Heart left ventricle (tissue), 13 donors: ENCODE measurements around the gene ZNF726.

Source experiments
- POLR2A ChIP-seq, 2 donors: fragments of 450-650 bp; IDR thresholded peaks; one replicate each; pipeline ENCODE4 v1.6.1; 2017; ENCODE audit warnings: antibody characterized with exemption in 2 of 2, mild to moderate bottlenecking in 2 of 2, moderate library complexity in 2 of 2
- TF ChIP-seq, protein P1 (sequence below), 12 donors: fragments of 200-600 bp; sonication (generic) in 4 of 12; IDR thresholded peaks; one replicate each; pipeline versions ENCODE4 v1.5.0 to v1.8.0; 2018 to 2022; ENCODE audit warnings: antibody characterized with exemption in 12 of 12, mild to moderate bottlenecking in 5 of 12
- donor health status: ischemic (EF 13 %, LVEDD 7.1; RV severe dilation, severe dysfunction).
- donor health status: DM: no; HTN: yes; CAD: no.
- donor health status: DM: no; HTN: no; CAD: no.
- donor health status: ischemic (EF 25% LVEDD 6.9; RV normal size, moderate dysfunction).
- donor health status: ischemic (EF 25% LVEDD 5.7; RV mildly dilated, moderate dysfunction).
- donor health status: ischemic (EF 35%, LVEDD 5.7; RV mildly dilated, moderate dysfunction).
- donor health status: nonischemic (EF 11% LVEDD 7.7; RV severe dilation, severe dysfunction).
- donor health status: DM: yes; HTN: yes; CAD: no.
- donor health status: PGD.
- donor health status: ischemic (EF 29% LVEDD 5.4; RV normal size, mild dysfunction).
- donor health status: nonischemic (EF 23%, LVEDD 6.1; RV moderate dilation, normal function).

GRCh38 chr19:23956051-23956450 lies 41.4 kb downstream of the ZNF726 start:
- TF ChIP-seq, protein P1, sequence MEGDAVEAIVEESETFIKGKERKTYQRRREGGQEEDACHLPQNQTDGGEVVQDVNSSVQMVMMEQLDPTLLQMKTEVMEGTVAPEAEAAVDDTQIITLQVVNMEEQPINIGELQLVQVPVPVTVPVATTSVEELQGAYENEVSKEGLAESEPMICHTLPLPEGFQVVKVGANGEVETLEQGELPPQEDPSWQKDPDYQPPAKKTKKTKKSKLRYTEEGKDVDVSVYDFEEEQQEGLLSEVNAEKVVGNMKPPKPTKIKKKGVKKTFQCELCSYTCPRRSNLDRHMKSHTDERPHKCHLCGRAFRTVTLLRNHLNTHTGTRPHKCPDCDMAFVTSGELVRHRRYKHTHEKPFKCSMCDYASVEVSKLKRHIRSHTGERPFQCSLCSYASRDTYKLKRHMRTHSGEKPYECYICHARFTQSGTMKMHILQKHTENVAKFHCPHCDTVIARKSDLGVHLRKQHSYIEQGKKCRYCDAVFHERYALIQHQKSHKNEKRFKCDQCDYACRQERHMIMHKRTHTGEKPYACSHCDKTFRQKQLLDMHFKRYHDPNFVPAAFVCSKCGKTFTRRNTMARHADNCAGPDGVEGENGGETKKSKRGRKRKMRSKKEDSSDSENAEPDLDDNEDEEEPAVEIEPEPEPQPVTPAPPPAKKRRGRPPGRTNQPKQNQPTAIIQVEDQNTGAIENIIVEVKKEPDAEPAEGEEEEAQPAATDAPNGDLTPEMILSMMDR (IDR thresholded peaks at IDR 0.05): no peak
- no peak for TF ChIP-seq POLR2A (IDR thresholded peaks at IDR 0.05)
